Measurements from ENCODE around the gene SLC38A4.
"Not testable (repeated sequence)": the region's sequence is repeated elsewhere in the genome, so short reads cannot be mapped to it uniquely, and the experiment has no call there.

The SLC38A4 gene

DNA sequence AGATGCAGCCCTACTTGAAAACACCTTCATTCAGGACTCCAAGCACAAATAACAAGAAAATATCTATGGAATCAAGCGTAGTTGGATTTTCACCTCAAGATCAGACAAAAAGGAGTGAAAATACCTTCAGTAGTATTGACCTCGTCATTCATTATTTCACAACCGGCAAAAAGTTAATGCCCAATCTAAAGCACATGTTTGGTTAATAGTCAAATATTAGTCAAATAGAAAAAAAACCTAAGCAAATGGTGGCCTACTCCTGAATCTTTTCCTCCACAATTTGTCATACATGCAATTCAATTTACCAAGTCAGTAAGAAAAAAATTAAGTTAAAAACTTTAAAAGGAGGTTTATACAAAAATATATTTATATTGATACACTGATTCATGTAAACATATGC, 50.0 kb downstream of the SLC38A4 start:
- DNase-seq (ENCODE audit: low read depth, low spot score): no peak

DNA sequence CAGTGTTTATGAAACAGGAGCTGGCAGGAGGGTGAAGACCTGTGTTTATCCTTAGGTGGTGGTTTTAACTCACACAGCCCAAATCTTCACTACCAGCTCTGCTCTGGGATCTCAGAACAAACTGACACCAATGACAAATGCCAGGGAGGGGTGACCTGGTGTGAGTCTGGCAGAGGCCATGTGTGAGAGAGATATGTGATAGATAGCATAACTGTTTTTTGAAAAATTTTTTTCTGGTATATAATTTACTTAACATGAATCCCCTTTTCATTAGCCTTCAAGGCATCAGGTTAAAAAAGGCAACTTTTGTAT, 51.5 kb downstream of the SLC38A4 start:
- DNase-seq (ENCODE audit: low read depth, low spot score): no peak

DNA sequence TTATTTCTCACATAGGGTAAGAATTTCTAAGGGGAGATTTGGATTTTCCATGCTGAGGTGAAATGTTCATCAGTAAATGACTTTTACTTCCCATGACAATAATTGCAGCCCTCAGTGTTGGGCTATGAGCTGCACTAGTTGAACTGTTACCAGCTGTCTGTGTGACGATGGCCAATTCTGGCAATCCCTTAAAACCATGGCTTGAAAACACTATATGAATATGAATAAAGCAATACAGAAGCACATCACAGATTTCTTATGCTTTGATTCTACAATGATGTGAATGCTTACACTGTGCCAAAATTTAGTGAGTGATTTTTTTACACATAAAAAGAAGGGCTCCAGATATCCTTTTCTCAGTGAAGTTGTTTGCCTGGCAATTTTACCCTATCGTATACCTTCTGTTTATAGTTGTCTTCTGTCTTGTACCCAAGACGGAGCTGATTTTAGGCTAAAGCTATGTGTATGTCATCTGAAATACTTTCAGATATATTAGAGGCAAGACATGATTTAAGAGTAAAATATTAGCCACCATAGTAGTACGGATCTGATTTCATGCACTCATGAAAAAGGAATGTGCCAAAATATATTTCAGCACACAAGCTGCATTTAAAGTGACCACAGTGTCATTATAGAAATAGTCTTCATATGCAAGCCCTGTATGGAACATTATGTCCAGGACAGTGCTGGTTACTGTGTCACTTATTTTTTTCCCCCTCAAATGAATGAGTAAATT, 52.0 kb downstream of the SLC38A4 start:
- no peak for DNase-seq (ENCODE audit: low read depth, low spot score)

DNA sequence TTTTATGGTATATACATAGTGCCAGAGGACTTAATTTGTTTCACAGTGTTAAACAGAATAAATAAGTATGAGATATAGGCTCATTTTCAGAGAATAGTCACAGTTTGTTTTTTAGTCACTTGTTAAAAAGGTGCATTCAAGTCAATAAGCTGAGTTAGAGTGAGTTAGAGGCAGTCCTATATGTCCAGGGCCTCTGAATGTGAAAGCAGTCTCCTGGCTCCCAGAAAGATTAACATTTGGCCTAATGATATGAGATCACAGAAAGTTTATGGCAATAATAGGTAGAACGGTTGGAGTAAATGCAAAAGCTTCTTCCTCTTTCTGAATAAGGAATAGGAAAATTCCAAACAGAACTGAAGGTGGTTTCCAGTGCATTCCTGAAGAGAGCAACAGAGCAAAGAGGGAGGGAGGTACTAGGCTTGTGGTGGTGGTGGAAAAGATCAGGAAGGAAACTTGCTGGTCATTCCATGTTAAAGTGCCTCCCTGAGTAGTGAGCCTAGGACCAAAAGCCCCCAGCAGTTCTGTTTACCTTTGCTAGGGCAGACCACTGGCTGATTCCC, 54.4 kb downstream of the SLC38A4 start:
- DNase-seq (ENCODE audit: low read depth, low spot score): no peak

DNA sequence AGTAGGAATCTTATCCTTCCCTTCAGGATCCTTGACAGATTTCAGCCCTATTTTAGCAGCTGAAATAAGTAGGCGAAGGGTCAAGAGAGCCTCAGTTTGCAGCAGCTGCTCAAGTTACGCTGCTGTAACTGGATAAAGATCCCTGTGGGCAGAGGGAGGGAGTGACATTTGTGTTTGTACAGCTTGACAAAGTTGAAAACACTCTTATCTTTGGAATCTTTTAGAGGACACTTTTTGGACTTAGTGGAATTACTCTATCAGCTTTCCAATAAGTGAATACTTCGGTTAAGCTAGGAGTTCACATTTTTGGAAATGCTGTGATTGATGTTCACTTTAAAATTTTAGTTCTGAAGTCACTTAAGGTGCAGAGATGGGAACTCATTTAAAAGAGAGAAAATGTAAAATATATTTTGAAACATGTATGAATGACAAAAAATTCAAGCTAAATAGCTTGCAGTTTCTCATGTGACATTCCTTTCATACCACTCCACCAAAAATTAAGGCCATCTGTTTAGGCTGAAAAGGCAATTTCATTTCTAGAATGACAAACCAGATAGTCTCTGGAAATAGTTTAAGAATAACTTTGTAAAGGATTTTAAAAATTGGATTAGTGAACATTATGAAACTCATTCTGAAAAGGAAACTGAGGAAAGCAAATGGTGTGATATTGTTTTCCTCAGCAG, 55.2 kb downstream of the SLC38A4 start:
- DNase-seq (ENCODE audit: low read depth, low spot score): no peak

DNA sequence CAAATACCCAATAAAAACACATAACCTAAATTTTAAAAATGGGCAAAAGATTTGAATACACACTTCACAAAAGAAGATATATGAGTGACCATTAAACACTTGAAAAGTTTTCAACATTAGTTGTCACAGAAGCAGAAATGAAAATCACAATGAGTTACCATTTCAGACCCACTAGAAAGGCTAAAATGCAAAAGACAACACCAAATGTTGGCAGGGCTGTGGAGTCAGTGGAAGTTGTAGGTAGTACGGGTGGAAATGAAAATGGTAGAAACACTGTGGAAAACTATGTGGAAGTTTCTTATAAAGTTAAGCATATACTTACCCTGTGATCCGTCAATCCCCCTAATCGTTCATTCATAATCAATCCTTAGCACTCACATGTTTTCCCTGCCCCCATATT, 61.8 kb downstream of the SLC38A4 start:
- no peak for DNase-seq (ENCODE audit: low read depth, low spot score)

DNA sequence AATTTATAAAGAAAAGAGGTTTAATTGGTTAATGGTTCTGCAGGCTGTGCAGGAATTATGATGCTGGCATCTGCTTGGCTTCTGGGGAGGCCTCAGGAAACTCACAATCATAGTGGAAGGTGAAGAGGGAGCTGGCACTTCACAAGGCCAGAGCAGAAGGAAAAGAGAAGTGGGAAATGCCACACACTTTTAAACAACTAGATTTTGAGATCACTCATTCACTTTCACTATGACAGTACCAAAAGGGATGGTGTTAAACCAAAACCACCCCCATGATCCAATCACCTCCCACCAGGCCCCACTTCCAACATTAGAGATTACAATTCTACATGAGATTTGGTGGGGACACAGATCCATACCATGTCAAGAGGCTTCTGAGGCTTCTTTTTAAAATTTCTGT, 62.6 kb downstream of the SLC38A4 start:
- no peak for DNase-seq (ENCODE audit: low read depth, low spot score)

DNA sequence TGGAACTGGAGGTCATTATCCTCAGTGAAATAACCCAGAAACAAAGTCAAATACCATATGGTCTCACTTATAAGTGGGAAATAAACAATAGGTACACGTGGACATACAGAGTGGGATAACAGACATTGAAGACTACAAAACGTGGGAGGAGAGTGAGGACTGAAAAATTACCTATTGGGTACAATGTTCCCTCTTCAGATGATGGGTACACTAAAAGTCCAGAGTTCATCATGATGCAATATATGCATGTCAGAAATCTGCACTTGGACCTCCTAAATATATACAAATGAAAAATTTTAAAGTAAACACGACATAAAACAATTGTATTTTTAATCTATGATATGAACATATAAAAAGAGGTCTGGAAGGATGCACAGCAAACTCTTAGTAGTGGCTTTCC, 71.2 kb downstream of the SLC38A4 start:
- DNase-seq (ENCODE audit: low read depth, low spot score): no peak

DNA sequence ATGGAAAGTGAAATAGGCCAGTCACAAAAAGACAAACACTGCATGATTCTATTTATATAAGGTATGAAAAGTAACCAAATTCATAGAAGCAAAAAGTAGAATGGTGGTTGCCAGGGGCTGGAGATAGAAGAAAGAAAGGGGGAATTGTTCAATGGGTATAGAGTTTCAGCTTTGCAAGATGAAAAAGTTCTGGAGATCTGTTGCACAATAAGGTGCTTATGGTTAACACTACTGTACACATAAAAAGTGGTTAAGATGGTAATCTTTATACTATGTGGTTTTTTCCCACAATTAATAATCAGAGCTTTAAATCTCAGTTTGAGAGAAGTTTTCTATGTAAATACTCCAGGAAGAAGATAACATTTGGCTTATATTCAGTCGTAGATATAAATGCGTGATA, 73.4 kb downstream of the SLC38A4 start:
- DNase-seq (ENCODE audit: low read depth, low spot score): no peak

DNA sequence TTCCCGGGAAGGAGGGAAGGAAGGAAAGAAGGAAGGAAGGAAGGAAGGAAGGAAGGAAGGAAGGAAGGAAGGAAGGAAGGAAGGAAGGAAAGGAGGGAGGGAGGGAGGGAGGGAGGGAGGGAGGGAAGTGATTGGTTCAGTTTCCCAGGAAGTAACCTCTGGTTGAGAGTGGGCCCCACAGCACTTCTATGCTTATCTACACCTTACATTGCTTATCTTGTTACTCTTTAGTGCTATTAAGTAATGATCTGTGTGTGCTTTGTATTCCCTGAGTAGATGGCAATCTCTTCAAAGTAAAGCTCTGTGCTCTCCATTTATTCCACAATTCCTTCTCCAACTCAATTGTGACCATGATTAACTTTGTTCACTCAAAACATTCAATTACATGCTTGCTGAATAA, 74.6 kb downstream of the SLC38A4 start:
- DNase-seq (ENCODE audit: low read depth, low spot score): no peak

DNA sequence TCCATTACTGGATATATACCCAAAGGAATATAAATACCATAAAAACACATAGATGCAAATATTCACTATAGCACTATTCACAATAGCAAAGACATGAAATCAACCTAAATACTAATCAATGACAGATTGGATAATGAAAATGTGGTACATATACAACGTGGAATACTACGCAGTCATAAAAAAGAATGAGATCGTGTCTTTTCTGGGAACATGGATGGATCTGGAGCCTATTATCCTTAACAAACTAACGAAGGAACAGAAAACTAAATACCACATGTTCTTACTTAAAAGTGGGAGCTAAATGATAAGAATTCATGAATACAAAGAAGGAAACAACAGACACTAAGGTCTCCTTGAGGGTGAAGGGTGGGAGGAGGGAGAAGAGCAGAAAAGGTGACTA, 76.5 kb downstream of the SLC38A4 start:
- DNase-seq (ENCODE audit: low read depth, low spot score): no peak

DNA sequence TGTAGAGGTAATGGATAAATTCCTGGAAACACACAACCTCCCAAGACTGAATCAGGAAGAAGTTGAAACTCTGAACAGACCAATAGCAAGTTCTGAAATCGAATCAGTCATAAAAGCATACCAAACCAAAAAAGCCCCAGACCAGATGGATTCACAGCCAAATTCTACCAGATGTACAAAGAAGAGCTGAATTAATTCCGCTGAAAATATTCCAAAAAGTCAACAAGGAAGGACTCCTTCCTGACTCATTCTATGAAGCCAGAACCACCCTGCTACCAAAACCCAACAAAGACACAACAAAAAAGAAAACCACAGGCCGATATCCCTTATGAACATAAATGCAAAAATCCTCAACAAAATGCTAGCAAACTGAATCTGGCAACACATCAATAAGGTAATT, 81.5 kb downstream of the SLC38A4 start:
- no peak for DNase-seq (ENCODE audit: low read depth, low spot score)

DNA sequence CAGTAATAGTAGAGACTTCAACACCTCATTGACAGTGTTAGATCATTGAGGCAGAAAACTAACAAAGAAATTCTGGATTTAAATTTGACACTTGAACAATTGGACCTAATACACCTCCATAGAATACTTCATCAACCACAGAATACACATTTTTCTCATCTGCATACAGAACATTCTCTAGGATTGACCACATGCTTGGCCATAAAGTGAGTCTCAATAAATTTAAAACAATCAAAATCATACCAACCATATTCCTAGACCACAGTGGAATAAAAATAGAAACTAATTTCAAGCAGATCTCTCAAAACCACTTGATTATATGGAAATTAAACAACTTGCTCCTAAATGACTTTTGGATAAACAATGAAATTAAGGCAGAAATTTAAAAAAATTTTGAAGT, 82.3 kb downstream of the SLC38A4 start:
- DNase-seq (ENCODE audit: low read depth, low spot score): no peak

DNA sequence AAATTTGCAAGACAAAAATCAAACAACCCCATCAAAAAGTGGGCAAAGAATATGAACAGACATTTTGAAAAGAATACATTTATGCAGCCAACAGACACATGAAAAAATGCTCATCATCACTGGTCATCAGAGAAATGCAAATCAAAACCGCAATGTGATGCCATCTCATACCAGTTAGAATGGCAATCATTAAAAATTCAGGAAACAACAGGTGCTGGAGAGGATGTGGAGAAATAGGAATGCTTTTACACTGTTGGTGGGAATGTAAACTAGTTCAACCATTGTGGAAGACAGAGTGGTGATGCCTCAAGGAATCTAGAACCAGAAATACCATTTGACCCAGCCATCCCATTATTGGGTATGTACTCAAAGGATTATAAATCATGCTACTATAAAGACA, 83.5 kb downstream of the SLC38A4 start:
- not testable (repeated sequence) for DNase-seq (ENCODE audit: low read depth, low spot score)

DNA sequence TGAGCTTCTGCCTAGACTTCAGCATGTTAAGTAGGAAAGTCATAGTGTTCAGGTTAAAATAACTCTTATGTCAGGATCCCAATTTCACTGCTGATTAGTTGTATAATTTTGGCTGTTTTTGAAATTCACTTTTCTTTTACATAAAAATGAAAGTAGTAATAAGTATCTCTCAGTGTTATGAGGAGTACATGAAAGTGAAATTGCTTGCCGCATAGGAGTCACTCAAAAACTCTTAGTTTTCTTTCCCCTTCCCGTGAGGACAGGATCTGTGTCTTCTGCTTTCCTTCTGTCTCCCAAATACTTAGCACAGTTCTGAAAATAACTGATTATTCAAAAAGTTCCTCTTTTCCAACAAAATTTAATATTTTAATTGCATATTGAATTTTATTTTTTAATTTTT, 100.5 kb downstream of the SLC38A4 start:
- no peak for DNase-seq (ENCODE audit: low read depth, low spot score)

DNA sequence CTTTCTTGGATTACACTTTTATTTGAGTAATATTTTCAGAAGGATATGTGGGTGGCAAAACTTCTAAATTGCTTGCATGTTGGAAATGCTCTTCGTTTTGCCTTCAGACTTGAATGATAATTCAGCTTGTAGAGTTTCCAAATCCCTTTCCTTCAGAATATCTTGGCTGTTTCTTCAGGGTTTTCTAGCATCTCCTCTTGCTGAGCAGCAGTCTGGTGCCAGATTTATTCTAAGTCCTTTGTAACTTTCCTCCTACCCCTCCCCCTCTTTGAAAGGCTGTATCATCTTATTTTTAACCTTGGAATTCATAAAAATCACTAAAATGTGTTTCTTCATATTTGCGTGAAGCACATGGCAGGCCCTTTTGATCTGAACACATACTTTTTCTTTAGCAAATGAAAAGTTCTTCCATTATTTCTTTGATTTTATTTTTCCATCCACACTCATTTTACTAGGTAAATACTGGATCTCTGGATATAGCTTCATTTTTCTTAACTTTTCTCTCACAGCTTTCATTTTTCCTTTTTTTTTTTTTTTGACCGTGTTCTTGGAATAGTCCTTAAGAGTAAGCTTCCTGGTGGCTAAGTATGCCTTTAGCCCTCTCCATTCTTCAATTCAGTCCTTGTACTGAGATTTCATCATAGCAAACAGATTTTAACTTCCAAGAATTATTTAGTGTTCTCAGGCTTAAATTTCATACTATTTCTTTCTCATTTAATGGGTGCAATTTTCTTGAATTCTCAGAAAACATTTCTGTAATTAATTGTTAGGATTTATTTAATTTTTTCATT, 102.0 kb downstream of the SLC38A4 start:
- DNase-seq (ENCODE audit: low read depth, low spot score): no peak

DNA sequence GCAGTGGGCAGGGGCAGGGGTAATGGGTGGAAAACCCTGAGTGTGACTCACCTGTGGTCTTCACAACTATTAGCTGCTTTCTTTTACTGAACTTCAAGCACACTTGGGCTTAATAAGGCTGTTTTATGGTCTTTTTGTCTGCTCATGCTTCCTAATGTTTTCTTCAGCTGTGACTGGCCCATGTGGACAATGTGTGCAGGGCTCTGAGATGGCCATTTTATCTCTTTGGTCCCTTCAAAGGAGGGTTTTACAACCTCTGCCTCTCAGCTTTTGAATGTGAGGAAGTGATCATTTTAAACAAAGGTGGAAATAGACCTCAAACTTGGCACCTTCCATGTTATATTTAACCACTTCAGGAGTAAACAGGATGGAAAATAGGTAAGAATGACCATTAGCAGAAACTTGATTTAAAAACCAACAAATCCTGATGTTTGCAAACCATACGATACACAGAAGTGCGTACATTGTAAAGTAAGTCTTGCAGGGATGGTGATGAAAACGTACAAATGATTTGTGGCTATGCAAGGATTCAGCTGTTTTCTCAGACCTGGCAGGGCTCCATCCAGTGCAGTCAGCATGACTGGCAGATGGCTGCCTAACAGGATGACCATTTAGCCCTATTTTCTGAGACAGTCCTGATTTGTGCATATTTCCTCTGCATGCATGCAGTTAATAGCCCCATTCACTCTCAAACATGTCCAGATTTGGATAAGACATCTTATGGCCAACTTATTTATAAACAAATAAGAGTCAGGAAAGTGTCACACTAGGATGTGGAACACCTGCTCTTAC, 103.2 kb downstream of the SLC38A4 start:
- no peak for DNase-seq (ENCODE audit: low read depth, low spot score)

DNA sequence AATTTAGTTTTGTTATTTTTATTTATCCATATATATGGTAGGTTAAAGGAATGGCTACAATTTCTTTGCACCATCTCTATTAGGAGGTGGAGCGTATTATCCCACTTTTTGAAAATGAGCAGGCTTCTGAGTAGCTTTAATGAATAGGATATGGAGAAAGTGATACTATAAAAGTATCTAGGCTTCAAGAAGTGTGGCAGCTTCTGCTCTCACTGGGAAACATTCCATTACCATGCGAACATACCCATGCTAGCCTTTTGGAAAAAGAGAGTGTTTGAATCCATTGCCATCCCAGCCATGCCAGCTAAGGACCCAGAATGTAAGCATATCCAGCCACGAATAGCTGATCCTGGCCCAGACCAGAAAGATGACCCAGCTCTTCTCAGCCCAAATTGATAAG, 107.3 kb downstream of the SLC38A4 start:
- no peak for DNase-seq (ENCODE audit: low read depth, low spot score)

DNA sequence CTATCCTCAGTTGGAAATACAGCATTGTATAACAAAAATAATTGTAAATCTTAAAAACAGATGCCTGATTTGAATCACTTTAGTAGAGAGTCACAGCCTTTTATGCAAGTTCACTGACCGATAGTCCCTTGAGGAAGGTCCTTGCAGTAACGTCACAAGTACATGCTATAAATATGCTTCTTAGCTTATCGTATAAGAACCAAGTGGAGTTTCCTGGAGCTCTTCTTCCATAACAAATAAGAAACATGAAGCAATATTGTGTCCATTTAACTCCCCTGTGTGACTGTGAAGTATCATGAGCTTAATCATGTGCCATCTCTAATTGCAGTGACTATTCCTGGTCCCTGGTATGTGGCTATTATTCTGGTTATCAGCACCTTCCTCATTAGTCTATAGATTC, 107.9 kb downstream of the SLC38A4 start:
- no peak for DNase-seq (ENCODE audit: low read depth, low spot score)

DNA sequence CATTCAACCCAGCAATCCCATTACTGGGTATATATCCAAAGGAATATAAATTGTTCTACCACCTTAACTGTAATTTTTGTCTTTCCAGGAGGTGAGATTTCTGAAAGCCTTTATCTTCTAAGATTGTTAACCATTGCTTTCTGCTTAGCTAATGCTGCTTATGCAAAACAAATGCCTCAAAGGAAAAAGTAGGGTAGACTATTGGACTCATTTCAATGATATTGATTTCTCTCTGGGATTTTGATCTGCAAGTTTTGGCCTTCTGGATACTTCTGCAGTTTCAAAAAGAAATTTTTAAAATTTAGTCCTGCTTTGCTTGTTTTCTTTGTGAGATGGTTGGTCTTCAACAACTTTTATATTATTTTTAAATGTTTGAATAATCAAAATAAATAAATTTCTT, 108.6 kb downstream of the SLC38A4 start:
- DNase-seq (ENCODE audit: low read depth, low spot score): no peak

Data from iPS DF 19.7 (cell line).